ENCODE results near the gene HSD11B2. TPM values are rescaled to one million over a fixed set of nuclear protein-coding genes. Genes with fewer than 3 reads are reported as not detected.

The HSD11B2 gene
- not detected in 2 replicates for total RNA-seq

GRCh38 chr16:67430977-67431774 lies at the start of gene HSD11B2:
TSS of gene HSD11B2 (plus strand) at chr16:67431121. CDS start at chr16:67431249, 128 bp downstream.

GRCh38 chr16:67393111-67393787 lies 37.7 kb upstream of the HSD11B2 start, which contains the start of gene TPPP3:
TSS of gene TPPP3 (minus strand) at chr16:67393498. CDS start at chr16:67391111, 2,387 bp downstream.

GRCh38 chr16:67415872-67416793 lies 14.8 kb upstream of the HSD11B2 start, which contains the start of gene ZDHHC1:
TSS of gene ZDHHC1 (minus strand) at chr16:67416477. CDS start at chr16:67407775, 8,702 bp downstream.

GRCh38 chr16:67480833-67481560 lies 50.1 kb downstream of the HSD11B2 start, which contains the start of gene ATP6V0D1:
TSS of gene ATP6V0D1 (minus strand) at chr16:67481157. CDS start at chr16:67481086, 71 bp downstream.

GRCh38 chr16:67483150-67483549 lies 52.2 kb downstream of the HSD11B2 start, which contains the start of gene AGRP:
TSS of gene AGRP (minus strand) at chr16:67483547. CDS start at chr16:67483398, 149 bp downstream.

Other genes starting within 250 kb of the HSD11B2 start
- gene MATCAP1, start 247.2 kb upstream of the HSD11B2 start, total RNA-seq: 4.2 and 7.1 TPM in 2 replicates
- 9.4 and 13.3 TPM in 2 replicates for gene EXOC3L1, start 241.0 kb upstream of the HSD11B2 start, total RNA-seq
- gene E2F4, start 239.0 kb upstream of the HSD11B2 start, total RNA-seq: 89.3 and 111 TPM in 2 replicates
- gene ELMO3, start 232.0 kb upstream of the HSD11B2 start, total RNA-seq: 0.60 and 0.98 TPM in 2 replicates
- 32.9 and 34.8 TPM in 2 replicates for gene TMEM208, start 204.0 kb upstream of the HSD11B2 start, total RNA-seq
- gene FHOD1, start 183.6 kb upstream of the HSD11B2 start, total RNA-seq: 29.2 and 33.3 TPM in 2 replicates
- gene SLC9A5, start 182.1 kb upstream of the HSD11B2 start, total RNA-seq: 0.07 and 0.20 TPM in 2 replicates
- 26.1 and 36.1 TPM in 2 replicates for gene PLEKHG4, start 151.6 kb upstream of the HSD11B2 start, total RNA-seq
- under 0.01 TPM in 1 of 2 replicates, not detected in the other for gene KCTD19, start 104.4 kb upstream of the HSD11B2 start, total RNA-seq
- 0.39 and 0.40 TPM in 2 replicates for gene LRRC36, start 104.3 kb upstream of the HSD11B2 start, total RNA-seq
- 0.20 TPM in 1 of 2 replicates, not detected in the other for gene TPPP3, start 37.6 kb upstream of the HSD11B2 start, total RNA-seq
- 5.2 and 6.7 TPM in 2 replicates for gene ZDHHC1, start 14.6 kb upstream of the HSD11B2 start, total RNA-seq
- 170 and 206 TPM in 2 replicates for gene ATP6V0D1, start 50.0 kb downstream of the HSD11B2 start, total RNA-seq
- not detected in 2 replicates for gene AGRP, start 52.4 kb downstream of the HSD11B2 start, total RNA-seq
- gene RIPOR1, start 97.7 kb downstream of the HSD11B2 start, total RNA-seq: 53.6 and 66.6 TPM in 2 replicates
- 25.5 and 27.7 TPM in 2 replicates for gene CTCF, start 131.4 kb downstream of the HSD11B2 start, total RNA-seq
- 0.25 and 3.6 TPM in 2 replicates for gene CARMIL2, start 214.0 kb downstream of the HSD11B2 start, total RNA-seq
- 26.0 and 35.8 TPM in 2 replicates for gene ACD, start 229.1 kb downstream of the HSD11B2 start, total RNA-seq
- 2.8 and 4.5 TPM in 2 replicates for gene PARD6A, start 229.8 kb downstream of the HSD11B2 start, total RNA-seq
- gene ENKD1, start 235.6 kb downstream of the HSD11B2 start, total RNA-seq: 14.3 and 16.5 TPM in 2 replicates
- 3.6 and 5.8 TPM in 2 replicates for gene C16orf86, start 235.7 kb downstream of the HSD11B2 start, total RNA-seq

Measured in mammary microvascular endothelial cell (primary cell).